ENCODE data around the gene SPARC.

GRCh38 chr5:151642472-151643140 lies 44.1 kb downstream of the SPARC start:
- TF ChIP-seq, protein P1, sequence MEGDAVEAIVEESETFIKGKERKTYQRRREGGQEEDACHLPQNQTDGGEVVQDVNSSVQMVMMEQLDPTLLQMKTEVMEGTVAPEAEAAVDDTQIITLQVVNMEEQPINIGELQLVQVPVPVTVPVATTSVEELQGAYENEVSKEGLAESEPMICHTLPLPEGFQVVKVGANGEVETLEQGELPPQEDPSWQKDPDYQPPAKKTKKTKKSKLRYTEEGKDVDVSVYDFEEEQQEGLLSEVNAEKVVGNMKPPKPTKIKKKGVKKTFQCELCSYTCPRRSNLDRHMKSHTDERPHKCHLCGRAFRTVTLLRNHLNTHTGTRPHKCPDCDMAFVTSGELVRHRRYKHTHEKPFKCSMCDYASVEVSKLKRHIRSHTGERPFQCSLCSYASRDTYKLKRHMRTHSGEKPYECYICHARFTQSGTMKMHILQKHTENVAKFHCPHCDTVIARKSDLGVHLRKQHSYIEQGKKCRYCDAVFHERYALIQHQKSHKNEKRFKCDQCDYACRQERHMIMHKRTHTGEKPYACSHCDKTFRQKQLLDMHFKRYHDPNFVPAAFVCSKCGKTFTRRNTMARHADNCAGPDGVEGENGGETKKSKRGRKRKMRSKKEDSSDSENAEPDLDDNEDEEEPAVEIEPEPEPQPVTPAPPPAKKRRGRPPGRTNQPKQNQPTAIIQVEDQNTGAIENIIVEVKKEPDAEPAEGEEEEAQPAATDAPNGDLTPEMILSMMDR (IDR thresholded peaks at IDR 0.05): no peak
- no peak for TF ChIP-seq POLR2A (IDR thresholded peaks at IDR 0.05)

Data from body of pancreas (tissue), 4 donors.